A549 (cell line): ENCODE results near the gene C19orf12.

Experiments used
- BHLHE40 ChIP-seq: IDR thresholded peaks from 2 replicates; pipeline ENCODE4 v1.6.1; 2012; ENCODE audit warnings: low read depth, low read length, inconsistent platforms
- CTCF ChIP-seq: fragments of >200 bp; sonication (Bioruptor Twin); formaldehyde crosslinking; IDR thresholded peaks from 3 replicates; pipeline ENCODE4 v1.5.1; 2016
- PBX3 ChIP-seq: IDR thresholded peaks from 2 replicates; pipeline ENCODE4 v1.6.1; 2012
- POLR2A ChIP-seq: IDR thresholded peaks from 2 replicates; pipeline ENCODE4 v1.6.1; 2012; ENCODE audit warnings: mild to moderate bottlenecking, low read length
- POLR2AphosphoS2 ChIP-seq: conservative IDR thresholded peaks from 2 replicates; pipeline ENCODE4 v1.6.1; 2012; ENCODE audit warnings: low read length, improper control_type of control experiment, inconsistent platforms
- SMC3 ChIP-seq: fragments of >200 bp; sonication (Bioruptor Twin); formaldehyde crosslinking; IDR thresholded peaks from 3 replicates; pipeline ENCODE4 v1.6.1; 2018; ENCODE audit warnings: inconsistent platforms
- TF ChIP-seq, protein P1 (sequence below): fragments of 450-650 bp; IDR thresholded peaks from 2 replicates; pipeline ENCODE4 v1.6.1; 2014; ENCODE audit warnings: antibody characterized with exemption

- no peak for TF ChIP-seq POLR2A
- TF ChIP-seq PBX3, result no peak
- TF ChIP-seq CTCF, result no peak
- TF ChIP-seq SMC3, result no peak
- no peak for TF ChIP-seq POLR2AphosphoS2
- TF ChIP-seq, protein P1, sequence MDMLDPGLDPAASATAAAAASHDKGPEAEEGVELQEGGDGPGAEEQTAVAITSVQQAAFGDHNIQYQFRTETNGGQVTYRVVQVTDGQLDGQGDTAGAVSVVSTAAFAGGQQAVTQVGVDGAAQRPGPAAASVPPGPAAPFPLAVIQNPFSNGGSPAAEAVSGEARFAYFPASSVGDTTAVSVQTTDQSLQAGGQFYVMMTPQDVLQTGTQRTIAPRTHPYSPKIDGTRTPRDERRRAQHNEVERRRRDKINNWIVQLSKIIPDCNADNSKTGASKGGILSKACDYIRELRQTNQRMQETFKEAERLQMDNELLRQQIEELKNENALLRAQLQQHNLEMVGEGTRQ, result no peak
- no peak for TF ChIP-seq BHLHE40
These were observed 34.2 kb upstream of the C19orf12 start for GRCh38 chr19:29748996-29749849.
